SK-N-SH (cell line): Measurements from ENCODE around the gene STAT1.

Experiments
- CHD2 ChIP-seq: fragments of 150-350 bp; IDR thresholded peaks from 2 replicates; pipeline ENCODE4 v1.6.1; 2018; ENCODE audit warnings: low read length; ENCODE audit not compliant: partially characterized antibody
- CTCF ChIP-seq: fragments of 200-600 bp; sonication (generic); IDR thresholded peaks from 2 replicates; pipeline ENCODE4 v1.6.1; 2017; ENCODE audit warnings: antibody characterized with exemption, mild to moderate bottlenecking, moderate library complexity
- ELF1 ChIP-seq: IDR thresholded peaks from 2 replicates; pipeline ENCODE4 v1.4.0; 2012
- EP300 ChIP-seq, 2 experiments: IDR thresholded peaks; 2 replicates each; pipeline versions ENCODE4 v1.4.0 to v1.6.1; 2012; ENCODE audit warnings: borderline replicate concordance in 1 of 2, low read depth in 1 of 2, low read length in 1 of 2
- FOXJ3 ChIP-seq: sonication (generic); formaldehyde crosslinking; IDR thresholded peaks from 2 replicates; pipeline ENCODE4 v1.5.1; 2020; ENCODE audit warnings: mild to moderate bottlenecking, missing genetic modification reagents
- FOXM1 ChIP-seq: IDR thresholded peaks from 2 replicates; pipeline ENCODE4 v1.4.0; 2012; ENCODE audit warnings: low read depth, mild to moderate bottlenecking
- JUND ChIP-seq: IDR thresholded peaks from 2 replicates; pipeline ENCODE4 v1.4.0; 2012
- MAX ChIP-seq: IDR thresholded peaks from 2 replicates; pipeline ENCODE4 v1.4.0; 2012; ENCODE audit warnings: low read depth
- MXI1 ChIP-seq: IDR thresholded peaks from 2 replicates; pipeline ENCODE4 v1.6.1; 2012; ENCODE audit warnings: mild to moderate bottlenecking, low read depth, low read length, improper control_type of control experiment
- POLR2AphosphoS5 ChIP-seq: IDR thresholded peaks from 2 replicates; pipeline ENCODE4 v1.6.1; 2012; ENCODE audit warnings: low read depth, low read length
- USF2 ChIP-seq: fragments of 150-350 bp; IDR thresholded peaks from 2 replicates; pipeline ENCODE4 v1.6.1; 2017; ENCODE audit warnings: antibody characterized with exemption, low read length, low read depth, borderline replicate concordance
- YY1 ChIP-seq: IDR thresholded peaks from 2 replicates; pipeline ENCODE4 v1.4.0; 2012; ENCODE audit warnings: low read depth, mild to moderate bottlenecking

GRCh38 chr2:191019376-191019775 is 5.4 kb upstream of the STAT1 start:
- no peak for TF ChIP-seq CHD2
- TF ChIP-seq CTCF: no peak
- TF ChIP-seq FOXM1: no peak
- no peak for TF ChIP-seq MXI1
- TF ChIP-seq MAX: no peak
- TF ChIP-seq JUND: no peak
- TF ChIP-seq EP300 (IDR thresholded peaks at IDR 0.05; ENCODE audit: borderline replicate concordance in 1 of 2, low read depth in 1 of 2, low read length in 1 of 2): no peak
- no peak for TF ChIP-seq USF2
- no peak for TF ChIP-seq YY1
- no peak for TF ChIP-seq ELF1
- TF ChIP-seq FOXJ3: no peak
- no peak for TF ChIP-seq POLR2AphosphoS5
